HCT116 (cell line): ENCODE results near the gene RDH14.

Experiments used
- EZH2 ChIP-seq: fragments of 200-600 bp; sonication (generic); IDR thresholded peaks from 2 replicates; pipeline ENCODE4 v1.6.1; 2017; ENCODE audit warnings: antibody characterized with exemption, mixed run types
- EZH2phosphoT487 ChIP-seq: fragments of 200-600 bp; IDR thresholded peaks from 2 replicates; pipeline ENCODE4 v1.6.1; 2018; ENCODE audit warnings: antibody characterized with exemption, borderline replicate concordance
- JUND ChIP-seq: IDR thresholded peaks from 2 replicates; pipeline ENCODE4 v1.6.1; 2012
- MAX ChIP-seq: IDR thresholded peaks from 2 replicates; pipeline ENCODE4 v1.6.1; 2012
- POLR2A ChIP-seq: IDR thresholded peaks from 2 replicates; pipeline ENCODE4 v1.7.0; 2011; ENCODE audit warnings: borderline replicate concordance; ENCODE audit not compliant: insufficient read depth, insufficient read length; ENCODE audit errors: extremely low read depth
- POLR2AphosphoS5 ChIP-seq: IDR thresholded peaks from 2 replicates; pipeline ENCODE4 v1.6.1; 2011; ENCODE audit warnings: mild to moderate bottlenecking, low read depth, low read length, moderate library complexity
- RAD21 ChIP-seq: IDR thresholded peaks from 2 replicates; pipeline ENCODE4 v1.6.1; 2012; ENCODE audit warnings: low read depth, mild to moderate bottlenecking
- REST ChIP-seq: IDR thresholded peaks from 2 replicates; pipeline ENCODE4 v1.6.1; 2012; ENCODE audit warnings: low read depth
- SIN3A ChIP-seq: IDR thresholded peaks from 2 replicates; pipeline ENCODE4 v1.6.1; 2012; ENCODE audit warnings: low read depth
- SP1 ChIP-seq: IDR thresholded peaks from 2 replicates; pipeline ENCODE4 v1.6.1; 2012; ENCODE audit warnings: low read depth
- SRF ChIP-seq: IDR thresholded peaks from 2 replicates; pipeline ENCODE4 v1.6.1; 2012; ENCODE audit warnings: low read depth
- YY1 ChIP-seq: IDR thresholded peaks from 2 replicates; pipeline ENCODE4 v1.6.1; 2011; ENCODE audit warnings: low read length, low read depth, moderate library complexity, mild to moderate bottlenecking; ENCODE audit not compliant: insufficient replicate concordance; ENCODE audit errors: extremely low read depth
- TF ChIP-seq, protein P1 (sequence below), 3 experiments: fragments of 200-600 bp in 1 of 3; sonication (generic) in 1 of 3; IDR thresholded peaks in 2 of 3; conservative IDR thresholded peaks in 1 of 3; 2 replicates each; pipeline ENCODE4 v1.5.1; 2012 to 2017; ENCODE audit warnings: low read depth in 2 of 3, low read length in 2 of 3, antibody characterized with exemption in 1 of 3, borderline replicate concordance in 1 of 3, control low read depth in 1 of 3, mild to moderate bottlenecking in 1 of 3, mixed read lengths in 1 of 3, mixed run types in 1 of 3, moderate library complexity in 1 of 3; ENCODE audit not compliant: insufficient read depth in 1 of 3
- TF ChIP-seq, protein P2 (sequence below): IDR thresholded peaks from 2 replicates; pipeline ENCODE4 v1.6.1; 2011; ENCODE audit warnings: mild to moderate bottlenecking, low read length, moderate library complexity; ENCODE audit not compliant: insufficient replicate concordance; ENCODE audit errors: extremely low read depth

DNA sequence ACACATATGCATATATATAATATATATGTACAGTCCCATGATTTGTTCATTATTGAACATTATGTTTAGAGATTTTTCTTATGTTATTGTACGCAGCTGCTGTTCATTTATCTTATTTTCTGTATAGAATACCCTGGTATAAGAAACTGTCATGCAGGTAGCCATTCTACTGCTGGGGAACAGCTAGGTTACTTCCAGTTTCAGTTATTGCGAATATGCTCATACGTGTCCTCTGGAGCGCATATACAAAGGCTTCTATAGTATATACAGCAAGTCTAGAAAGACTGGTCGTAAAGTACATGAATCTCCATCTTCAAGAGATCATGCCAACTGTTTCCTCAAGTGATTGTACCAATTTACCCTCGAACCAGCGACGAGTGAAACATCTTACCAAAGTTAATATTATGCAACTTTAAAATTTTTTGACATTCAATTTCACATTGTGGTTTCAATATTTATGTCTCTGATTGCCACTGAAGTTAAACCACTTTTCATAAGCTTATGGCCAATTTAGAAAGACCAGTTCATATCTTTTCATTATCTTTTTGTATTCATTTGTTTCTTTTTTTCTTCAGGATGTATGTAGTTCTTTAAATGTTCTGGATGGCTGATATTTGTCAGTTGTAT, 53.5 kb downstream of the RDH14 start:
- TF ChIP-seq, protein P1, sequence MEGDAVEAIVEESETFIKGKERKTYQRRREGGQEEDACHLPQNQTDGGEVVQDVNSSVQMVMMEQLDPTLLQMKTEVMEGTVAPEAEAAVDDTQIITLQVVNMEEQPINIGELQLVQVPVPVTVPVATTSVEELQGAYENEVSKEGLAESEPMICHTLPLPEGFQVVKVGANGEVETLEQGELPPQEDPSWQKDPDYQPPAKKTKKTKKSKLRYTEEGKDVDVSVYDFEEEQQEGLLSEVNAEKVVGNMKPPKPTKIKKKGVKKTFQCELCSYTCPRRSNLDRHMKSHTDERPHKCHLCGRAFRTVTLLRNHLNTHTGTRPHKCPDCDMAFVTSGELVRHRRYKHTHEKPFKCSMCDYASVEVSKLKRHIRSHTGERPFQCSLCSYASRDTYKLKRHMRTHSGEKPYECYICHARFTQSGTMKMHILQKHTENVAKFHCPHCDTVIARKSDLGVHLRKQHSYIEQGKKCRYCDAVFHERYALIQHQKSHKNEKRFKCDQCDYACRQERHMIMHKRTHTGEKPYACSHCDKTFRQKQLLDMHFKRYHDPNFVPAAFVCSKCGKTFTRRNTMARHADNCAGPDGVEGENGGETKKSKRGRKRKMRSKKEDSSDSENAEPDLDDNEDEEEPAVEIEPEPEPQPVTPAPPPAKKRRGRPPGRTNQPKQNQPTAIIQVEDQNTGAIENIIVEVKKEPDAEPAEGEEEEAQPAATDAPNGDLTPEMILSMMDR (IDR thresholded peaks at IDR 0.05 in 2 of 3, conservative IDR thresholded peaks at IDR 0.05 in 1 of 3; ENCODE audit: borderline replicate concordance in 1 of 3, insufficient read depth in 1 of 3, low read depth in 2 of 3, low read length in 2 of 3) = no peak
- TF ChIP-seq MAX = no peak
- no peak for TF ChIP-seq REST
- no peak for TF ChIP-seq EZH2phosphoT487
- TF ChIP-seq YY1 = no peak
- TF ChIP-seq, protein P2, sequence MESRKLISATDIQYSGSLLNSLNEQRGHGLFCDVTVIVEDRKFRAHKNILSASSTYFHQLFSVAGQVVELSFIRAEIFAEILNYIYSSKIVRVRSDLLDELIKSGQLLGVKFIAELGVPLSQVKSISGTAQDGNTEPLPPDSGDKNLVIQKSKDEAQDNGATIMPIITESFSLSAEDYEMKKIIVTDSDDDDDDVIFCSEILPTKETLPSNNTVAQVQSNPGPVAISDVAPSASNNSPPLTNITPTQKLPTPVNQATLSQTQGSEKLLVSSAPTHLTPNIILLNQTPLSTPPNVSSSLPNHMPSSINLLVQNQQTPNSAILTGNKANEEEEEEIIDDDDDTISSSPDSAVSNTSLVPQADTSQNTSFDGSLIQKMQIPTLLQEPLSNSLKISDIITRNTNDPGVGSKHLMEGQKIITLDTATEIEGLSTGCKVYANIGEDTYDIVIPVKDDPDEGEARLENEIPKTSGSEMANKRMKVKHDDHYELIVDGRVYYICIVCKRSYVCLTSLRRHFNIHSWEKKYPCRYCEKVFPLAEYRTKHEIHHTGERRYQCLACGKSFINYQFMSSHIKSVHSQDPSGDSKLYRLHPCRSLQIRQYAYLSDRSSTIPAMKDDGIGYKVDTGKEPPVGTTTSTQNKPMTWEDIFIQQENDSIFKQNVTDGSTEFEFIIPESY = no peak
- no peak for TF ChIP-seq JUND
- no peak for TF ChIP-seq POLR2A
- TF ChIP-seq POLR2AphosphoS5 = no peak
- no peak for TF ChIP-seq SRF
- TF ChIP-seq SP1 = no peak
- TF ChIP-seq RAD21 = no peak
- TF ChIP-seq SIN3A = no peak
- no peak for TF ChIP-seq EZH2
